Measurements from ENCODE around the gene NFXL1.

Gene NFXL1

GRCh38 chr4:47829438-47829837 is 84.9 kb downstream of the NFXL1 start:
- no peak for DNase-seq (ENCODE audit: low spot score)
- ChIA-PET POLR2A (ENCODE audit: low non-redundant PET) (no interaction called here), CTCF (no interaction called here)
- TF ChIP-seq, protein P1, sequence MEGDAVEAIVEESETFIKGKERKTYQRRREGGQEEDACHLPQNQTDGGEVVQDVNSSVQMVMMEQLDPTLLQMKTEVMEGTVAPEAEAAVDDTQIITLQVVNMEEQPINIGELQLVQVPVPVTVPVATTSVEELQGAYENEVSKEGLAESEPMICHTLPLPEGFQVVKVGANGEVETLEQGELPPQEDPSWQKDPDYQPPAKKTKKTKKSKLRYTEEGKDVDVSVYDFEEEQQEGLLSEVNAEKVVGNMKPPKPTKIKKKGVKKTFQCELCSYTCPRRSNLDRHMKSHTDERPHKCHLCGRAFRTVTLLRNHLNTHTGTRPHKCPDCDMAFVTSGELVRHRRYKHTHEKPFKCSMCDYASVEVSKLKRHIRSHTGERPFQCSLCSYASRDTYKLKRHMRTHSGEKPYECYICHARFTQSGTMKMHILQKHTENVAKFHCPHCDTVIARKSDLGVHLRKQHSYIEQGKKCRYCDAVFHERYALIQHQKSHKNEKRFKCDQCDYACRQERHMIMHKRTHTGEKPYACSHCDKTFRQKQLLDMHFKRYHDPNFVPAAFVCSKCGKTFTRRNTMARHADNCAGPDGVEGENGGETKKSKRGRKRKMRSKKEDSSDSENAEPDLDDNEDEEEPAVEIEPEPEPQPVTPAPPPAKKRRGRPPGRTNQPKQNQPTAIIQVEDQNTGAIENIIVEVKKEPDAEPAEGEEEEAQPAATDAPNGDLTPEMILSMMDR (conservative IDR thresholded peaks at IDR 0.05; ENCODE audit: low read depth), result no peak
- H3K27ac ChIP-seq, result no peak overlapping the region

DNA sequence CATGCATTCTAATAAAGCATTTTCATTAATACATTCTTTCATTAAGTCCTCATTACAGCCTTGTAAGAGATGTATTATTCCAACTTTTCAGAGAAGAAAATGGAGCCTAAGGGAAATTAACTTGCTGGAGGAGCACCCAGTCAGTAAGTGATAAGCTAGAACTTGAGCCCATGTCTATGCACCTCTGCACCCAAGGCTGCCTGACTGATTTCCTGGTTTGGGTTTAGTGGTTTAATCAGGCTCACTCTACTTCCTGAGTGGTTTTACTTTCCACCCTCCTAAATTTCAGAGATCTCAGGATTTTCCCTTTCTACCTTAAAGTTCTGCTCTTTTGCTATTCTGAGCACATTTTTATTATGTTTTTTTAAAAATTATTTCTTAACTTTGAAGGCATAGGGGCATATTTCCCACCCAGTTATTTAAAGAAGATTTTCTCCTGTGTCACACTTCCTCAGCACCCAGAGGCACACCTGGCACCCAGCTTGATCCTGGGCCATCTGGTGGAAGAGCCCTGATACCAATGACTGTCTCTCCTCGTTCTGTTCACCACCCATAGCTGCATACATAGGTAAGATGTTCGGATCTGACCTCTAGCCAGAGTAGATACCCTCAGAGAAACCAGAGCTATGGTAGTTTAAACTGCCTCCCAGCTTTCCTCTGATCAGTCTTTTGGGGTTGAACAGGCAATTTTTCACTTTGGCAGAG is 86.9 kb downstream of the NFXL1 start:
- TF ChIP-seq, protein P1 (conservative IDR thresholded peaks at IDR 0.05; ENCODE audit: low read depth), result no peak
- POLR2A ChIA-PET (ENCODE audit: low non-redundant PET), result no interaction called here
- DNase-seq (ENCODE audit: low spot score), result no peak
- CTCF ChIA-PET, result interaction anchor here (0.6 to 1.3 kb wide), 3 partner anchors 9 to 122 kb away, joined by 3 to 4 read pairs (median 3); no protein-coding TSS in a partner anchor
- no peak overlapping the region for H3K27ac ChIP-seq

GRCh38 chr4:47824840-47825239 is 89.5 kb downstream of the NFXL1 start:
- no peak for DNase-seq (ENCODE audit: low spot score)
- H3K27ac ChIP-seq, result no peak overlapping the region
- ChIA-PET POLR2A (ENCODE audit: low non-redundant PET) (no interaction called here), CTCF (interaction anchor here (0.6 to 1.2 kb wide), 3 partner anchors 11 to 138 kb away, joined by 3 to 4 read pairs (median 3); no protein-coding TSS in a partner anchor)
- TF ChIP-seq, protein P1 (conservative IDR thresholded peaks at IDR 0.05; ENCODE audit: low read depth), result no peak

DNA sequence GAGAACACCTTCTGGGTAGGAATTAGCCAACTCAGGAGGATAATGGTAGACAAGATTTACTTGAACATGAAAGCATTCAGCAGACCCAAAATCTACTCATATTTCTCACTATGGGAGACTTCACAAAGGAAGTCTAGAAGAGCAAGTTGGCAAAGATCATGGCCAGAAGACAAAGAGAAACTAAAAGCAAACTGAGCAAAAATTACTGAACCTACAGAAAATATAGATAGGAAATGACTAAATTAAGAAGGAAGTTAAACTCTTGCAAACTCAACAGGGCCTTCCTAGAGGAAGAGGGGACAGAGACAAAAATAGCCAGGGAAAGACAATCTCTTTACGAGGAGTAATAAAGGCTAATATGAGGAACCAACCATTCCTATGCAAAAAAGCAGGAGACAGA is 95.2 kb downstream of the NFXL1 start:
- TF ChIP-seq, protein P1 (conservative IDR thresholded peaks at IDR 0.05; ENCODE audit: low read depth), result no peak
- POLR2A ChIA-PET (ENCODE audit: low non-redundant PET), result interaction anchor here (0.6 kb wide), 1 partner anchor 1061 kb away, joined by 3 read pairs; no protein-coding TSS in a partner anchor
- no peak overlapping the region for H3K27ac ChIP-seq
- DNase-seq (ENCODE audit: low spot score), result no peak
- CTCF ChIA-PET, result no interaction called here

DNA sequence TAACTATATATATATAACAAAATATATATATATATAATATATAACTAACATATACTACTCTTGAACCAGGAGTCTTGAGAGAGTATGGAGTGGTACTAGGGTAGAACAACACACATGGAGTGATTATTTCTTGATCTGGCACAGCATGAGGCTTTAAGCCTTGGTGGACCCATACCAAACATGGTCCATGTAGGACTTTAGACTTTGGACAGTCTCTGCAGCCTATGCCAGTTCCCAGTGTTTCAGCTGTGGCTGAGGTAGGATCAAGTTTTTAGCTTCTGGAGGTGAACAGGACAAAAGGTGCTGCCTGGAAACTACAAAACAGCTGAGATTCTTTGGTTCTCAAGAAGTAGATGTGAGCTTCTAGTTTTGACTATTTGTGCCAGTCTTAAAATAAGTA is 97.1 kb downstream of the NFXL1 start:
- POLR2A ChIA-PET (ENCODE audit: low non-redundant PET), result no interaction called here
- TF ChIP-seq, protein P1 (conservative IDR thresholded peaks at IDR 0.05; ENCODE audit: low read depth), result no peak
- CTCF ChIA-PET, result interaction anchor here (0.7 to 0.9 kb wide), 2 partner anchors 20 to 30 kb away, joined by 3 read pairs; no protein-coding TSS in a partner anchor
- DNase-seq (ENCODE audit: low spot score), result no peak
- H3K27ac ChIP-seq, result no peak overlapping the region

DNA sequence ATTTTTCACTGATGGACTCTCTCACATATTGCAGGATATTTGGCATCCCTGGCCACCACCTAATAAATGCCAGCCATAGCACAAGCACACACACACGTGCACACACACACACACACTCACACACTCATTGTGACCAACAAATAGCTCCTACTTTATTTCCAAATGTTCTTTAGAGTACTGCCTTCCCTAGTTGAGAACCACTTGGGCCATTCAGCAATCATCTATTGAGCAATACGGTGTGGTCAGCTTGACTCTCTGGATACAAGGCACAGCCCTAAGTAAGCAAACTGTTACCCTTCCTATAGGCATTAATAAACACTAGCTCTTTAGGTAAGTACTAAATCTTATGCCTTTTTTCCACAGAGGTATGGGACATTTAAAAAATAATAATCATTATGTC is 97.6 kb downstream of the NFXL1 start:
- POLR2A ChIA-PET (ENCODE audit: low non-redundant PET), result no interaction called here
- DNase-seq (ENCODE audit: low spot score), result no peak

More for the DNA sequence above, 97.6 kb downstream of the NFXL1 start:
- no peak overlapping the region for H3K27ac ChIP-seq
- TF ChIP-seq, protein P1 (conservative IDR thresholded peaks at IDR 0.05; ENCODE audit: low read depth), result no peak
- CTCF ChIA-PET, result interaction anchor here (0.7 kb wide), 1 partner anchor 31 kb away, joined by 3 read pairs; no protein-coding TSS in a partner anchor
